Ascending aorta (tissue), 2 donors: ENCODE results near the gene PLIN1. TPM values are rescaled to one million over a fixed set of nuclear protein-coding genes. Genes with fewer than 3 reads are reported as not detected.
A peak's percentile ranks its signal among the peaks of the same experiment; 100 is the strongest.

ENCODE experiments used
- DNase-seq, 2 donors: peaks; one replicate each; pipeline ENCODE4 v3.0.0-alpha.2; 2019; ENCODE audit warnings: low spot score in 2 of 2
- H3K27ac ChIP-seq, 2 donors: fragments of 200-600 bp; sonication (generic); one replicate each; pipeline ENCODE4 v1.5.1; 2016 to 2017; ENCODE audit warnings: mild to moderate bottlenecking in 1 of 2
- H3K27me3 ChIP-seq: fragments of 200-600 bp; sonication (generic); one replicate; pipeline ENCODE4 v1.5.1; 2017
- H3K36me3 ChIP-seq, 2 donors: fragments of 200-600 bp; sonication (generic); one replicate each; pipeline ENCODE4 v1.5.1; 2016
- H3K4me1 ChIP-seq, 2 donors: fragments of 200-600 bp; sonication (generic); one replicate each; pipeline ENCODE4 v1.5.1; 2016 to 2017; ENCODE audit warnings: mild to moderate bottlenecking in 1 of 2
- H3K4me3 ChIP-seq, 2 donors: fragments of 200-600 bp; sonication (generic); one replicate each; pipeline ENCODE4 v1.5.1; 2016 to 2017; ENCODE audit warnings: mild to moderate bottlenecking in 1 of 2
- H3K9me3 ChIP-seq, 2 donors: fragments of 200-600 bp; sonication (generic); one replicate each; pipeline ENCODE4 v1.5.1; 2016
- CTCF ChIP-seq, 3 experiments: fragments of 200-600 bp in 2 of 3; fragments of 450-650 bp in 1 of 3; sonication (generic) in 2 of 3; IDR thresholded peaks; one replicate each; pipeline ENCODE4 v1.5.1; 2016 to 2019; ENCODE audit warnings: antibody characterized with exemption in 3 of 3, mild to moderate bottlenecking in 1 of 3, moderate library complexity in 1 of 3
- intact Hi-C: fragments of 100-400 bp; cut with DNase I; formaldehyde crosslinking; loops from one replicate; pipeline ENCODE4 v1.15.1; 2023
- total RNA-seq: library from RNA; depleted of rRNA; stranded (reverse); fragments of >200 nt; gene quantifications from one replicate; pipeline ENCODE4 v1.1.0, GENCODE V29; 2016

Gene PLIN1
- total RNA-seq, 1 donor from 2014 or later = 39.3 TPM

GRCh38 chr15:89680282-89680873 is 1.2 kb upstream of the PLIN1 start:
- intact Hi-C loops = loop anchor here (1.0 to 2.0 kb wide), 2 partner anchors 14 to 26 kb away; partner anchors contain the start of gene KIF7
- TF ChIP-seq CTCF (IDR thresholded peaks at IDR 0.05) = no peak
- Histone ChIP-seq H3K4me3 (no peak overlapping the region), H3K9me3 (no peaks in the 10 kb centered on the region), H3K36me3 (peaks cover 14 to 18% of the 10 kb centered on the region in 2 donors), H3K27me3 (no peaks in the 10 kb centered on the region), H3K4me1 (peaks cover 0 to 32% of the 10 kb centered on the region in 2 donors), H3K27ac (peak overlapping the region; percentile 66 to 82)
- peak in 1 of 2 donors; percentile 93 for DNase-seq

GRCh38 chr15:89677381-89677780 is 1.8 kb downstream of the PLIN1 start:
- no peak for DNase-seq

GRCh38 chr15:89675606-89676005 is 3.6 kb downstream of the PLIN1 start:
- intact Hi-C loops = loop anchor here (10.0 kb wide), 1 partner anchor 219 kb away; the partner anchor contains the start of gene AP3S2

More at GRCh38 chr15:89677381-89677780, 1.8 kb downstream of the PLIN1 start:
- H3K9me3 ChIP-seq = no peaks in the 10 kb centered on the region
- H3K27me3 ChIP-seq = no peaks in the 10 kb centered on the region
- H3K36me3 ChIP-seq = no peaks in the 10 kb centered on the region
- TF ChIP-seq CTCF (IDR thresholded peaks at IDR 0.05) = no peak
- intact Hi-C loops = loop anchor here (10.0 kb wide), 1 partner anchor 217 kb away; the partner anchor contains the start of gene AP3S2
- no peak overlapping the region for H3K27ac ChIP-seq
- no peak overlapping the region for H3K4me3 ChIP-seq
- peaks cover 10 to 43% of the 10 kb centered on the region in 2 donors for H3K4me1 ChIP-seq

GRCh38 chr15:89674526-89674925 is 4.6 kb downstream of the PLIN1 start:
- H3K4me3 ChIP-seq = no peak overlapping the region
- intact Hi-C loops = loop anchor here (10.0 kb wide), 1 partner anchor 220 kb away; the partner anchor contains the start of gene AP3S2
- peaks cover 19 to 33% of the 10 kb centered on the region in 2 donors for H3K4me1 ChIP-seq
- DNase-seq = no peak
- no peak for TF ChIP-seq CTCF (IDR thresholded peaks at IDR 0.05)
- no peaks in the 10 kb centered on the region for H3K36me3 ChIP-seq
- no peaks in the 10 kb centered on the region for H3K9me3 ChIP-seq
- no peaks in the 10 kb centered on the region for H3K27me3 ChIP-seq
- H3K27ac ChIP-seq = peak overlapping the region in 1 of 2 donors; percentile 89

More at GRCh38 chr15:89675606-89676005, 3.6 kb downstream of the PLIN1 start:
- Histone ChIP-seq H3K4me3 (no peak overlapping the region), H3K36me3 (no peaks in the 10 kb centered on the region), H3K27me3 (no peaks in the 10 kb centered on the region), H3K4me1 (peaks cover 19 to 41% of the 10 kb centered on the region in 2 donors), H3K9me3 (no peaks in the 10 kb centered on the region), H3K27ac (no peak overlapping the region)
- no peak for TF ChIP-seq CTCF (IDR thresholded peaks at IDR 0.05)
- DNase-seq = no peak

- no peaks in the 10 kb centered on the region for H3K9me3 ChIP-seq
- H3K36me3 ChIP-seq = no peaks in the 10 kb centered on the region
- peaks cover 19 to 28% of the 10 kb centered on the region in 2 donors for H3K4me1 ChIP-seq
- no peaks in the 10 kb centered on the region for H3K27me3 ChIP-seq
- H3K4me3 ChIP-seq = no peak overlapping the region
- DNase-seq = no peak
- TF ChIP-seq CTCF (IDR thresholded peaks at IDR 0.05) = peak in 1 of 3 experiments; percentile 26
- peak overlapping the region; percentile 89 to 92 for H3K27ac ChIP-seq
- intact Hi-C loops = loop anchor here (10.0 kb wide), 1 partner anchor 222 kb away; the partner anchor contains the start of gene AP3S2
These were observed 6.0 kb downstream of the PLIN1 start for GRCh38 chr15:89673165-89673512.
